HEK293 (cell line): ENCODE results near the gene GGN.

Experiments used
- BCL6B ChIP-seq: fragments of 450-650 bp; formaldehyde crosslinking; IDR thresholded peaks from 2 replicates; pipeline ENCODE4 v1.5.1; 2017; ENCODE audit warnings: missing biosample characterization, missing genetic modification characterization
- GFI1B ChIP-seq: fragments of 450-650 bp; formaldehyde crosslinking; IDR thresholded peaks from 2 replicates; pipeline ENCODE4 v1.5.1; 2016; ENCODE audit warnings: missing biosample characterization, missing genetic modification characterization
- KLF8 ChIP-seq: fragments of 450-650 bp; formaldehyde crosslinking; IDR thresholded peaks from 2 replicates; pipeline ENCODE4 v1.5.1; 2016; ENCODE audit warnings: missing biosample characterization, missing genetic modification characterization
- PRDM1 ChIP-seq: fragments of 450-650 bp; formaldehyde crosslinking; IDR thresholded peaks from 2 replicates; pipeline ENCODE4; 2016; ENCODE audit warnings: missing biosample characterization, missing genetic modification characterization
- PRDM10 ChIP-seq: fragments of 450-650 bp; formaldehyde crosslinking; IDR thresholded peaks from 2 replicates; pipeline ENCODE4 v1.5.1; 2016; ENCODE audit warnings: missing biosample characterization, missing genetic modification characterization
- PRDM2 ChIP-seq: fragments of 450-650 bp; formaldehyde crosslinking; IDR thresholded peaks from 2 replicates; pipeline ENCODE4 v1.5.1; 2016; ENCODE audit warnings: missing biosample characterization, missing genetic modification characterization, borderline replicate concordance
- PRDM4 ChIP-seq: fragments of 450-650 bp; formaldehyde crosslinking; IDR thresholded peaks from 2 replicates; pipeline ENCODE4 v1.5.1; 2017; ENCODE audit warnings: missing biosample characterization, missing genetic modification characterization
- SP3 ChIP-seq: fragments of 450-650 bp; formaldehyde crosslinking; IDR thresholded peaks from 2 replicates; pipeline ENCODE4 v1.5.1; 2016; ENCODE audit warnings: missing biosample characterization, missing genetic modification characterization
- WT1 ChIP-seq: fragments of 450-650 bp; formaldehyde crosslinking; IDR thresholded peaks from 2 replicates; pipeline ENCODE4 v1.5.1; 2016; ENCODE audit warnings: missing biosample characterization, missing genetic modification characterization
- ZNF202 ChIP-seq: fragments of 450-650 bp; formaldehyde crosslinking; IDR thresholded peaks from 2 replicates; pipeline ENCODE4 v1.5.1; 2016; ENCODE audit warnings: missing biosample characterization, missing genetic modification characterization, borderline replicate concordance
- ZNF266 ChIP-seq: fragments of 450-650 bp; formaldehyde crosslinking; IDR thresholded peaks from 2 replicates; pipeline ENCODE4 v1.5.1; 2016; ENCODE audit warnings: missing biosample characterization, missing genetic modification characterization, low read depth
- ZNF391 ChIP-seq: fragments of 450-650 bp; formaldehyde crosslinking; IDR thresholded peaks from 2 replicates; pipeline ENCODE4 v1.5.1; 2016; ENCODE audit warnings: low read depth, missing biosample characterization, missing genetic modification characterization, borderline replicate concordance
- ZNF555 ChIP-seq: fragments of 450-650 bp; formaldehyde crosslinking; conservative IDR thresholded peaks from 2 replicates; pipeline ENCODE4 v1.5.1; 2017; ENCODE audit warnings: missing biosample characterization, mild to moderate bottlenecking, missing genetic modification characterization, inconsistent platforms
- ZNF596 ChIP-seq: fragments of 450-650 bp; IDR thresholded peaks from 2 replicates; pipeline ENCODE4 v1.5.0; 2018; ENCODE audit warnings: missing biosample characterization, mild to moderate bottlenecking, missing genetic modification characterization, moderate library complexity
- ZNF621 ChIP-seq: fragments of 450-650 bp; formaldehyde crosslinking; IDR thresholded peaks from 2 replicates; pipeline ENCODE4 v1.5.1; 2017; ENCODE audit warnings: missing biosample characterization, missing genetic modification characterization
- ZNF624 ChIP-seq: fragments of 450-650 bp; formaldehyde crosslinking; IDR thresholded peaks from 2 replicates; pipeline ENCODE4 v1.5.1; 2017; ENCODE audit warnings: missing biosample characterization, missing genetic modification characterization
- ZNF658 ChIP-seq: fragments of 450-650 bp; formaldehyde crosslinking; IDR thresholded peaks from 2 replicates; pipeline ENCODE4; 2016; ENCODE audit warnings: missing biosample characterization, missing genetic modification characterization
- ZNF776 ChIP-seq: fragments of 450-650 bp; formaldehyde crosslinking; IDR thresholded peaks from 2 replicates; pipeline ENCODE4 v1.5.0; 2017; ENCODE audit warnings: missing biosample characterization, missing genetic modification characterization, borderline replicate concordance
- ZNF791 ChIP-seq: fragments of 450-650 bp; formaldehyde crosslinking; IDR thresholded peaks from 2 replicates; pipeline ENCODE4 v1.5.1; 2016; ENCODE audit warnings: missing biosample characterization, missing genetic modification characterization
- ZNF830 ChIP-seq: fragments of 450-650 bp; IDR thresholded peaks from 2 replicates; pipeline ENCODE4 v1.5.0; 2018; ENCODE audit warnings: missing biosample characterization, missing genetic modification characterization, low read depth, mild to moderate bottlenecking, moderate library complexity
- TF ChIP-seq, protein P1 (sequence below): fragments of 450-650 bp; formaldehyde crosslinking; IDR thresholded peaks from 2 replicates; pipeline ENCODE4 v1.5.1; 2016; ENCODE audit warnings: missing biosample characterization, missing genetic modification characterization
- TF ChIP-seq, protein P2 (sequence below): fragments of 450-650 bp; formaldehyde crosslinking; IDR thresholded peaks from 2 replicates; pipeline ENCODE4 v1.5.1; 2016; ENCODE audit warnings: missing biosample characterization, missing genetic modification characterization

Gene GGN

DNA sequence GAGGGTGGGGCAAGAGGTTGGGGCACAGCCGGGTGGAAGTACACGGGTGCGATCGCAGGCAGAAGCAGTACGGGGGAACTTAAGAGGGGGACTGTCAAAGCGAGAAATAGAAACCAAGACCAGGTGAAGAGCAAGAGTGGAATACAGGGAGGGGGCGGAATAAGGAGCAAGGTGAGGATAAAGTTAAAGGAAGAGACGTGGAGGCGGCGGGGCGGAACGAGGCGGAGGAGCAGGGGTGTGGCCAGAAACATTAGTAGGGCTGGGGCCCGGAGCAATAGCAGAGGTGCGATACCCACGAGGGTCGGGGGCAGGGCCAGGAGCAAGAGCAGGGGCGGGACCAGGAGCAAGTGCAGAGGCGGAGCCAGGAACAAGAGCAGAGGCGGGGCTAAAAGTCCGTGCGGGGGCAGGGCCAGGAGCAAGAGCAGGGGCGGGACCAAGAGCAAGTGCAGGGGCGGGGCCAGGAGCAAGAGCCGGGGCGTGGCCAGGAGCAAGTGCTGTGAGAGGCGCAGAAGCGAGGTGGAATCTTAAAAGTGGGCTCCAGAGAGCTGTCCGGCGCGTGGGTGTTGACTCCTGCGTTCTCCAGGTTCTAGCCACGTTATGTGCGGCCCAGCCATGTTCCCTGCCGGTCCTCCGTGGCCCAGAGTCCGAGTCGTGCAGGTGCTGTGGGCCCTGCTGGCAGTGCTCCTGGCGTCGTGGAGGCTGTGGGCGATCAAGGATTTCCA lies 51.0 kb downstream of the GGN start (continued):
- TF ChIP-seq PRDM2: no peak
- peak; percentile 97 for TF ChIP-seq KLF8 (tag by site-specific recombination)
- TF ChIP-seq SP3 (tag by site-specific recombination): peak; percentile 95
- peak; percentile 76 for TF ChIP-seq PRDM1 (tag by site-specific recombination)
- TF ChIP-seq ZNF776 (tag by site-specific recombination): no peak
- no peak for TF ChIP-seq ZNF555
- TF ChIP-seq, protein P1, sequence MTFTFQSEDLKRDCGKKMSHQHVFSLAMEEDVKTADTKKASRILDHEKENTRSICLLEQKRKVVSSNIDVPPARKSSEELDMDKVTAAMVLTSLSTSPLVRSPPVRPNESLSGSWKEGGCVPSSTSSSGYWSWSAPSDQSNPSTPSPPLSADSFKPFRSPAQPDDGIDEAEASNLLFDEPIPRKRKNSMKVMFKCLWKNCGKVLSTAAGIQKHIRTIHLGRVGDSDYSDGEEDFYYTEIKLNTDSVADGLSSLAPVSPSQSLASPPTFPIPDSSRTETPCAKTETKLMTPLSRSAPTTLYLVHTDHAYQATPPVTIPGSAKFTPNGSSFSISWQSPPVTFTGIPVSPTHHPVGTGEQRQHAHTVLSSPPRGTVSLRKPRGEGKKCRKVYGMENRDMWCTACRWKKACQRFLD (tag by site-specific recombination): no peak
- TF ChIP-seq ZNF624: no peak
- TF ChIP-seq GFI1B (tag by site-specific recombination): no peak
- TF ChIP-seq ZNF391 (tag by site-specific recombination): peak; percentile 97
- TF ChIP-seq WT1 (tag by site-specific recombination): peak; percentile 49
- no peak for TF ChIP-seq ZNF658
- TF ChIP-seq ZNF266: no peak
- TF ChIP-seq ZNF596 (tag by site-specific recombination): no peak
- peak; percentile 83 for TF ChIP-seq ZNF791 (tag by site-specific recombination)
- TF ChIP-seq, protein P2, sequence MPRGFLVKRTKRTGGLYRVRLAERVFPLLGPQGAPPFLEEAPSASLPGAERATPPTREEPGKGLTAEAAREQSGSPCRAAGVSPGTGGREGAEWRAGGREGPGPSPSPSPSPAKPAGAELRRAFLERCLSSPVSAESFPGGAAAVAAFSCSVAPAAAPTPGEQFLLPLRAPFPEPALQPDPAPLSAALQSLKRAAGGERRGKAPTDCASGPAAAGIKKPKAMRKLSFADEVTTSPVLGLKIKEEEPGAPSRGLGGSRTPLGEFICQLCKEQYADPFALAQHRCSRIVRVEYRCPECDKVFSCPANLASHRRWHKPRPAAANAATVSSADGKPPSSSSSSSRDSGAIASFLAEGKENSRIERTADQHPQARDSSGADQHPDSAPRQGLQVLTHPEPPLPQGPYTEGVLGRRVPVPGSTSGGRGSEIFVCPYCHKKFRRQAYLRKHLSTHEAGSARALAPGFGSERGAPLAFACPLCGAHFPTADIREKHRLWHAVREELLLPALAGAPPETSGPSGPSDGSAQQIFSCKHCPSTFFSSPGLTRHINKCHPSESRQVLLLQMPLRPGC (tag by site-specific recombination): peak; percentile 54; the same call in 1 of the 2 replicates
- TF ChIP-seq PRDM4 (tag by site-specific recombination): no peak; the same call in 1 of the 2 replicates
- no peak for TF ChIP-seq ZNF202 (tag by site-specific recombination)
- TF ChIP-seq ZNF621 (tag by site-specific recombination): no peak
- TF ChIP-seq ZNF830 (tag by site-specific recombination): no peak
- TF ChIP-seq BCL6B (tag by site-specific recombination): peak; percentile 83; the same call in 1 of the 2 replicates
- peak; percentile 100 for TF ChIP-seq PRDM10 (tag by site-specific recombination)
